Gastroesophageal sphincter (tissue), 4 donors: ENCODE measurements around the gene PRR36. TPM values are rescaled to one million over a fixed set of nuclear protein-coding genes. Genes with fewer than 3 reads are reported as not detected.

Experiments used
- ATAC-seq: fragments of 150-250 bp; one replicate; pipeline ENCODE4 v1.9.1; 2016; ENCODE audit warnings: mild to moderate bottlenecking, moderate library complexity
- H3K27ac ChIP-seq, 4 donors: fragments of 200-600 bp; sonication (generic) in 3 of 4; 1 replicate in 3 of 4; 2 replicates in 1 of 4; pipeline ENCODE4 v1.5.1; 2016 to 2019
- H3K27me3 ChIP-seq: fragments of 200-600 bp; sonication (generic); one replicate; pipeline ENCODE4 v1.5.1; 2019
- H3K36me3 ChIP-seq, 2 donors: fragments of 200-600 bp; sonication (generic); one replicate each; pipeline ENCODE4 v1.5.1; 2019; ENCODE audit warnings: control low read depth in 1 of 2
- H3K4me1 ChIP-seq, 3 donors: fragments of 200-600 bp; sonication (generic); 1 replicate in 2 of 3; 2 replicates in 1 of 3; pipeline ENCODE4 v1.5.1; 2016 to 2019; ENCODE audit warnings: control low read depth in 2 of 3
- H3K4me3 ChIP-seq, 2 donors: fragments of 200-600 bp; sonication (generic); one replicate each; pipeline ENCODE4 v1.5.1; 2019; ENCODE audit warnings: mild to moderate bottlenecking in 1 of 2, moderate library complexity in 1 of 2
- H3K9me3 ChIP-seq, 3 donors: fragments of 200-600 bp; sonication (generic); one replicate each; pipeline ENCODE4 v1.5.1; 2017 to 2019; ENCODE audit warnings: control low read depth in 2 of 3
- EP300 ChIP-seq: sonication (generic); formaldehyde crosslinking; IDR thresholded peaks from one replicate; pipeline ENCODE4 v1.6.1; 2017; ENCODE audit warnings: antibody characterized with exemption, mild to moderate bottlenecking
- POLR2A ChIP-seq, 2 donors: fragments of 450-650 bp; IDR thresholded peaks; one replicate each; pipeline ENCODE4 v1.6.1; 2017; ENCODE audit warnings: antibody characterized with exemption in 2 of 2, mild to moderate bottlenecking in 2 of 2, moderate library complexity in 1 of 2
- POLR2AphosphoS5 ChIP-seq: sonication (generic); formaldehyde crosslinking; IDR thresholded peaks from one replicate; pipeline ENCODE4 v1.6.1; 2017; ENCODE audit warnings: antibody characterized with exemption
- WGBS, 2 donors: methylation state at CpG; one replicate each; pipeline ENCODE4 v1.1.5; 2018; ENCODE audit warnings: low coverage in 1 of 2; 5-methylcytosine and 5-hydroxymethylcytosine counted together
- total RNA-seq, 4 donors: library from RNA; depleted of rRNA; stranded (reverse); fragments of >200 nt; gene quantifications; one replicate each; pipeline ENCODE4 v1.1.0, GENCODE V29; 2016
- TF ChIP-seq, protein P1 (sequence below), 4 experiments: fragments of 200-600 bp in 2 of 4; fragments of 450-650 bp in 2 of 4; sonication (generic) in 1 of 4; IDR thresholded peaks; one replicate each; pipeline ENCODE4 v1.5.1; 2017 to 2019; ENCODE audit warnings: antibody characterized with exemption in 4 of 4, mild to moderate bottlenecking in 2 of 4, moderate library complexity in 2 of 4

Gene PRR36
- total RNA-seq, 4 donors from 2014 or later: not detected

DNA sequence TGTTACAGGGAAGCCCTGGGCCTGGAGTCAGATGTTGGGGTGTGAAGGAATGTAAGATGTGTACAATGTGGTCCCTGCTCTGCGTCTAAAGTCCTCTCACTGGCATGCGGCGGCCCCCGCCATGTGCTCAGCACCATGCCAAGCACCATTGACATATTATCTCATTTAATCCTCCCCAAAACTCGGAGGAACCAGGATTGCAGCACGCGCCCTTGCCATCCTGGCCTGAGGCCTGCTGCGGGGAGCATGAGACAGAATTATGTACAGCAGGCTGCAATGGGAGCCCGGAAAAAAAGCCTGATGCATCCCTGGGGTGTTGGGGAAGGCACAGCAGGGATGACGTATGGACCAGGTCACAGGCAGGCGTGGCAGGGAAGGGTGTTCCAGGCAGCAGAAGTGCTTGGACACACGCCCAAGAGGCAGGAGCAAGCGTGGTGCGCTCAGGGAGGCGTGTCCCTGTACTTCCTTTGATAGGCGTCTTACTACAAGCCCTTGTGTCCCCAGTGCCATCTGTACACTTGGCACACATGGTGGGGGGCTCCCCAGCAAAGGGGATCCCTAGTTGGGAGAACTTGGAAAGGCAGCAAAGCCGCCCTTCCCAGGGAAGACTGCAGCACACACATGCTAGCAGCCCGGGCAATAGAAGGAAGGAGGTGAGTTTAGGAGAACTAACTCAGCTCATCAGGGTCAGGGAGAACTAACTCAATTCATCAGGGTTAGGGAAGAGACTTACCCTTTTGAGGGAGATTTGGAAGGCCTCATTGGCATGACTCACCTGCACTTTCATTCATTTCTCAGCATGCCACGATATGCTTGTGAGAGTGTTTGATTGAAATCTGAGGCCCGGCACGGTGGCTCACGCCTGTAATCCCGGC, 40.7 kb downstream of the PRR36 start:
- peak overlapping the region in 1 of 4 donors; percentile 5 for H3K27ac ChIP-seq
- no peak for TF ChIP-seq POLR2AphosphoS5
- no peak for TF ChIP-seq POLR2A (IDR thresholded peaks at IDR 0.05)
- TF ChIP-seq, protein P1, sequence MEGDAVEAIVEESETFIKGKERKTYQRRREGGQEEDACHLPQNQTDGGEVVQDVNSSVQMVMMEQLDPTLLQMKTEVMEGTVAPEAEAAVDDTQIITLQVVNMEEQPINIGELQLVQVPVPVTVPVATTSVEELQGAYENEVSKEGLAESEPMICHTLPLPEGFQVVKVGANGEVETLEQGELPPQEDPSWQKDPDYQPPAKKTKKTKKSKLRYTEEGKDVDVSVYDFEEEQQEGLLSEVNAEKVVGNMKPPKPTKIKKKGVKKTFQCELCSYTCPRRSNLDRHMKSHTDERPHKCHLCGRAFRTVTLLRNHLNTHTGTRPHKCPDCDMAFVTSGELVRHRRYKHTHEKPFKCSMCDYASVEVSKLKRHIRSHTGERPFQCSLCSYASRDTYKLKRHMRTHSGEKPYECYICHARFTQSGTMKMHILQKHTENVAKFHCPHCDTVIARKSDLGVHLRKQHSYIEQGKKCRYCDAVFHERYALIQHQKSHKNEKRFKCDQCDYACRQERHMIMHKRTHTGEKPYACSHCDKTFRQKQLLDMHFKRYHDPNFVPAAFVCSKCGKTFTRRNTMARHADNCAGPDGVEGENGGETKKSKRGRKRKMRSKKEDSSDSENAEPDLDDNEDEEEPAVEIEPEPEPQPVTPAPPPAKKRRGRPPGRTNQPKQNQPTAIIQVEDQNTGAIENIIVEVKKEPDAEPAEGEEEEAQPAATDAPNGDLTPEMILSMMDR (IDR thresholded peaks at IDR 0.05): no peak
- TF ChIP-seq EP300: no peak
- WGBS, 2 donors: 70% methylated on average over 6 of the region's 23 CpGs; no CpG with 5 or more reads in 1 of the 2 donors
- H3K27me3 ChIP-seq: no peaks in the 10 kb centered on the region
- H3K4me3 ChIP-seq: no peak overlapping the region
- H3K36me3 ChIP-seq: no peaks in the 10 kb centered on the region
- H3K4me1 ChIP-seq: peaks cover 0 to 42% (median 14%) of the 10 kb centered on the region in 3 donors
- no peak for ATAC-seq
- no peaks in the 10 kb centered on the region for H3K9me3 ChIP-seq

GRCh38 chr19:7832781-7833180, 41.4 kb downstream of the PRR36 start:
- no peak for ATAC-seq
- Histone ChIP-seq H3K27me3 (no peaks in the 10 kb centered on the region), H3K4me1 (peaks cover 0 to 42% (median 14%) of the 10 kb centered on the region in 3 donors), H3K27ac (peak overlapping the region in 1 of 4 donors; percentile 5), H3K4me3 (no peak overlapping the region), H3K36me3 (no peaks in the 10 kb centered on the region), H3K9me3 (no peaks in the 10 kb centered on the region)
- no peak for TF ChIP-seq POLR2AphosphoS5
- TF ChIP-seq, protein P1 (IDR thresholded peaks at IDR 0.05): no peak
- no peak for TF ChIP-seq POLR2A (IDR thresholded peaks at IDR 0.05)
- no peak for TF ChIP-seq EP300
- WGBS, 2 donors: 69 to 82% methylated on average over 8 to 12 of the region's 12 CpGs

DNA sequence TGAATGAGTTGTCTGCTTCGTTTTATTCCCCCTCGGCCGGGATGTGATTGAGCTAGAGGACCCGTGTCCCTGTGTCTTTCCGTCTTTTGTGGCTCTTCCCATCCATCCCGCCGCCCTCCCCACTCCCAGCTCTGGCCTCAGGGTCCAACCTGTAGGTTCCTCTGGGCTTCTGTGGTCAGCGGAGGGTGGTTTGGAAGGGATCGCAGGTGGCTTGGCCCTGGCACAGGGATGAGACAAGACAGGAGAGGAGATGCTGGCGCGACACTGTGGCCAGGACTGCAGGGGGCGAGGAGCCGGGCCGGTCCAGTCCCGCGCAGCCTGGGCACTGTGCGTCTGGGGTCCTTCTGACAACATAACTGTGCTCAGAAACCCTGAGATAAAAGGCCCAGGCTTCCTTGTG, 42.2 kb downstream of the PRR36 start:
- no peak overlapping the region for H3K4me3 ChIP-seq
- ATAC-seq: no peak
- H3K27ac ChIP-seq: peak overlapping the region in 1 of 4 donors; percentile 36
- H3K4me1 ChIP-seq: peaks cover 0 to 42% (median 14%) of the 10 kb centered on the region in 3 donors
- 50 to 62% methylated on average over 4 to 10 of the region's 17 CpGs for WGBS, 2 donors
- no peak for TF ChIP-seq POLR2AphosphoS5
- TF ChIP-seq, protein P1 (IDR thresholded peaks at IDR 0.05): no peak
- TF ChIP-seq POLR2A (IDR thresholded peaks at IDR 0.05): no peak
- TF ChIP-seq EP300: no peak
- no peaks in the 10 kb centered on the region for H3K9me3 ChIP-seq
- H3K36me3 ChIP-seq: no peaks in the 10 kb centered on the region
- no peaks in the 10 kb centered on the region for H3K27me3 ChIP-seq

- WGBS, 2 donors: 50 to 80% methylated on average over 1 to 2 of the region's 10 CpGs
- TF ChIP-seq, protein P1 (IDR thresholded peaks at IDR 0.05): peak in 1 of 4 experiments; percentile 10
- no peak for TF ChIP-seq POLR2A (IDR thresholded peaks at IDR 0.05)
- H3K4me1 ChIP-seq: peaks cover 0 to 42% (median 14%) of the 10 kb centered on the region in 3 donors
- peak overlapping the region in 1 of 4 donors; percentile 36 for H3K27ac ChIP-seq
- H3K27me3 ChIP-seq: no peaks in the 10 kb centered on the region
- ATAC-seq: no peak
- H3K4me3 ChIP-seq: peak overlapping the region in 1 of 2 donors; percentile 96
- no peaks in the 10 kb centered on the region for H3K9me3 ChIP-seq
- no peaks in the 10 kb centered on the region for H3K36me3 ChIP-seq
Observed at GRCh38 chr19:7831452-7831851, 42.7 kb downstream of the PRR36 start.

DNA sequence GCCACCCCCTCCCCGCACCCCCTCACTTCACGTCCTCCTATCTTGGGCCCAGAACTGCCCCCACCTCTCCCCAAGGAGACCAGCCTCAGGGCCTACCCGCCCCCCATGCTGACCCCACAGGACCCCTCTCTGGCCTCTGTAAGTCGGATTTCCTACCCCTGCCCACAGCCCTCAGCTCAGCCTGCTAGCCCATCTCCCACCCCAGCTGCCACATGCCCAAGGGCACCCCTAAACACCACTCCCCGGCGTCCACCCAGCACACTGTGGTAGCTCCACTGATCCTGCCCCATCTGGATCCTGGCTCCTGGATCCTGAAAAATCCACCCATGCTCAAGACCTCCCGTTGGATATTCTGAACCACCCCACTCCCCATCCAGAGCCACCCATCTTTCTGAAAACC, 43.4 kb downstream of the PRR36 start:
- peak overlapping the region in 1 of 4 donors; percentile 79 for H3K27ac ChIP-seq
- WGBS, 2 donors: 0% methylated on average over 1 to 2 of the region's 7 CpGs
- TF ChIP-seq EP300 (no peak), POLR2AphosphoS5 (no peak), POLR2A (IDR thresholded peaks at IDR 0.05) (no peak)
- TF ChIP-seq, protein P1 (IDR thresholded peaks at IDR 0.05): no peak
- peaks cover 0 to 42% (median 14%) of the 10 kb centered on the region in 3 donors for H3K4me1 ChIP-seq
- no peak for ATAC-seq
- H3K27me3 ChIP-seq: peaks cover 1% of the 10 kb centered on the region
- H3K9me3 ChIP-seq: no peaks in the 10 kb centered on the region
- no peaks in the 10 kb centered on the region for H3K36me3 ChIP-seq
- H3K4me3 ChIP-seq: peak overlapping the region; percentile 74 to 96
